Spleen (tissue), 11 donors: Measurements from ENCODE around the gene HFE. TPM values are rescaled to one million over a fixed set of nuclear protein-coding genes. Genes with fewer than 3 reads are reported as not detected.

Experiments
- DNase-seq: peaks from one replicate; pipeline ENCODE4 v3.0.0-alpha.2; 2020
- H3K27ac ChIP-seq, 8 donors: fragments of 200-600 bp; sonication (generic) in 7 of 8; 1 replicate in 4 of 8; 2 replicates in 4 of 8; pipeline versions ENCODE4 v1.5.0 to v1.8.0; 2016 to 2021; ENCODE audit warnings: inconsistent platforms in 4 of 8, mild to moderate bottlenecking in 4 of 8, moderate library complexity in 1 of 8
- H3K27me3 ChIP-seq, 7 donors: fragments of 200-600 bp; sonication (generic) in 6 of 7; replicated peaks in 1 of 7; 1 replicate in 4 of 7; 2 replicates in 3 of 7; pipeline versions ENCODE4 v1.5.0 to v1.8.0; 2016 to 2021; ENCODE audit warnings: inconsistent platforms in 3 of 7, mild to moderate bottlenecking in 1 of 7
- H3K36me3 ChIP-seq, 6 donors: fragments of 200-600 bp; sonication (generic) in 5 of 6; 1 replicate in 4 of 6; 2 replicates in 2 of 6; pipeline versions ENCODE4 v1.5.0 to v1.8.0; 2016 to 2021; ENCODE audit warnings: inconsistent platforms in 2 of 6
- H3K4me1 ChIP-seq, 6 donors: fragments of 200-600 bp; sonication (generic) in 5 of 6; 1 replicate in 3 of 6; 2 replicates in 3 of 6; pipeline versions ENCODE4 v1.5.0 to v1.8.0; 2016 to 2021; ENCODE audit warnings: inconsistent platforms in 3 of 6
- H3K4me3 ChIP-seq, 8 donors: fragments of 200-600 bp; sonication (generic) in 7 of 8; 1 replicate in 4 of 8; 2 replicates in 4 of 8; pipeline versions ENCODE4 v1.5.0 to v1.8.0; 2016 to 2021; ENCODE audit warnings: inconsistent platforms in 4 of 8, mild to moderate bottlenecking in 4 of 8, moderate library complexity in 2 of 8
- H3K9me3 ChIP-seq, 8 donors: fragments of 200-600 bp; sonication (generic) in 7 of 8; 1 replicate in 4 of 8; 2 replicates in 4 of 8; pipeline versions ENCODE4 v1.5.0 to v1.8.0; 2016 to 2021; ENCODE audit warnings: inconsistent platforms in 4 of 8
- CTCF ChIP-seq, 11 experiments: fragments of 200-600 bp in 7 of 11; fragments of 450-650 bp in 4 of 11; sonication (generic) in 4 of 11; IDR thresholded peaks in 8 of 11; conservative IDR thresholded peaks in 3 of 11; 1 replicate in 7 of 11; 2 replicates in 4 of 11; pipeline versions ENCODE4 v1.4.0 to v1.8.0; 2016 to 2021; ENCODE audit warnings: antibody characterized with exemption in 11 of 11, inconsistent platforms in 4 of 11, mild to moderate bottlenecking in 1 of 11
- POLR2A ChIP-seq, 3 donors: fragments of 450-650 bp; IDR thresholded peaks; one replicate each; pipeline ENCODE4 v1.5.1; 2017; ENCODE audit warnings: antibody characterized with exemption in 3 of 3, mild to moderate bottlenecking in 1 of 3
- POLR2AphosphoS5 ChIP-seq, 3 donors: sonication (generic); formaldehyde crosslinking; IDR thresholded peaks; one replicate each; pipeline ENCODE4 v1.5.1; 2017; ENCODE audit warnings: antibody characterized with exemption in 3 of 3
- WGBS, 5 donors: extraction: QIAGEN DNeasy Blood & Tissue Kit in 3 of 5; methylation state at CpG; one replicate each; pipeline versions ENCODE4 v1.1.5 to v1.1.7; 2013 to 2018; 5-methylcytosine and 5-hydroxymethylcytosine counted together
- intact Hi-C: fragments of 100-400 bp; cut with DNase I; formaldehyde crosslinking; loops from one replicate; pipeline ENCODE4 v1.15.0; 2023; ENCODE audit warnings: low total_unique reads
- polyA plus RNA-seq, 3 donors: library from polyadenylated mRNA; stranded (reverse); fragments of 200-250 nt; gene quantifications; one replicate each; pipeline ENCODE4 v1.2.1, GENCODE V29; 2013
- total RNA-seq, 7 donors: library from RNA; depleted of rRNA in 3 of 7; stranded (reverse); fragments of >200 nt in 3 of 7; fragmentation: NEBNext Ultra II Directional in 4 of 7; extraction: Animal tissue kit (Norgen Biotek cat#: 25700) in 4 of 7; gene quantifications; one replicate each; pipeline versions ENCODE4 v1.1.0 to v1.2.1, GENCODE V29; 2016 to 2021
- donor health status: healthy with polysubstance abuse.
- donor health status: DM: no; HTN: no; CAD: no; lungs with moderate emphysema.
- donor health status: DM: no; HTN: no; CAD: no.
- donor health status: Bipolar disorder and iron deficiency.
- donor health status: healthy.
- donor health status: DM: no; HTN: no; CAD: no.
- donor health status: DM: yes; HTN: yes; CAD: no.

HFE gene
- total and polyA plus RNA-seq, 10 donors = 2.4 to 30.3 (median 14.1) TPM

- Histone ChIP-seq H3K4me1 (peaks cover 0 to 2% (median 0%) of the 10 kb centered on the region in 6 donors), H3K9me3 (no peaks in the 10 kb centered on the region), H3K27me3 (no peaks in the 10 kb centered on the region), H3K4me3 (no peak overlapping the region), H3K27ac (no peak overlapping the region), H3K36me3 (no peaks in the 10 kb centered on the region)
- DNase-seq = no peak
- TF ChIP-seq CTCF (IDR thresholded peaks at IDR 0.05 in 8 of 11, conservative IDR thresholded peaks at IDR 0.05 in 3 of 11) (no peak), POLR2AphosphoS5 (IDR thresholded peaks at IDR 0.05) (no peak), POLR2A (IDR thresholded peaks at IDR 0.05) (no peak)
- intact Hi-C loops = no loop called here
- 95 to 99% (median 97%) methylated on average over 6 of the region's 6 CpGs for WGBS, 5 donors
Measured at GRCh38 chr6:26109772-26110171, 22.5 kb downstream of the HFE start.

- Histone ChIP-seq H3K4me3 (no peak overlapping the region), H3K4me1 (no peaks in the 10 kb centered on the region), H3K36me3 (no peaks in the 10 kb centered on the region), H3K27me3 (no peaks in the 10 kb centered on the region), H3K9me3 (no peaks in the 10 kb centered on the region), H3K27ac (no peak overlapping the region)
- intact Hi-C loops = no loop called here
- TF ChIP-seq POLR2AphosphoS5 (IDR thresholded peaks at IDR 0.05) (no peak), CTCF (IDR thresholded peaks at IDR 0.05 in 8 of 11, conservative IDR thresholded peaks at IDR 0.05 in 3 of 11) (no peak), POLR2A (IDR thresholded peaks at IDR 0.05) (no peak)
- DNase-seq = no peak
Measured at GRCh38 chr6:26113570-26113969, 26.3 kb downstream of the HFE start.

- Histone ChIP-seq H3K9me3 (no peaks in the 10 kb centered on the region), H3K36me3 (no peaks in the 10 kb centered on the region), H3K27me3 (no peaks in the 10 kb centered on the region), H3K4me1 (no peaks in the 10 kb centered on the region), H3K27ac (no peak overlapping the region), H3K4me3 (no peak overlapping the region)
- 90 to 94% (median 93%) methylated on average over 5 of the region's 5 CpGs for WGBS, 5 donors
- TF ChIP-seq CTCF (IDR thresholded peaks at IDR 0.05 in 8 of 11, conservative IDR thresholded peaks at IDR 0.05 in 3 of 11) (no peak), POLR2A (IDR thresholded peaks at IDR 0.05) (no peak)
- DNase-seq = no peak
- intact Hi-C loops = no loop called here
Measured at GRCh38 chr6:26115226-26115625, 28.0 kb downstream of the HFE start.

GRCh38 chr6:26116267-26116666, 29.0 kb downstream of the HFE start:
- TF ChIP-seq POLR2A (IDR thresholded peaks at IDR 0.05) = no peak
- TF ChIP-seq POLR2AphosphoS5 (IDR thresholded peaks at IDR 0.05) = no peak
- TF ChIP-seq CTCF (IDR thresholded peaks at IDR 0.05 in 8 of 11, conservative IDR thresholded peaks at IDR 0.05 in 3 of 11) = no peak
- Histone ChIP-seq H3K27ac (no peak overlapping the region), H3K4me3 (no peak overlapping the region), H3K27me3 (no peaks in the 10 kb centered on the region), H3K9me3 (no peaks in the 10 kb centered on the region), H3K4me1 (peaks cover 0 to 4% (median 0%) of the 10 kb centered on the region in 6 donors), H3K36me3 (no peaks in the 10 kb centered on the region)
- intact Hi-C loops = no loop called here
- DNase-seq = no peak
- WGBS, 5 donors = 95 to 99% (median 97%) methylated on average over 4 of the region's 4 CpGs
